Measurements from ENCODE around the gene FAM124A.

DNA sequence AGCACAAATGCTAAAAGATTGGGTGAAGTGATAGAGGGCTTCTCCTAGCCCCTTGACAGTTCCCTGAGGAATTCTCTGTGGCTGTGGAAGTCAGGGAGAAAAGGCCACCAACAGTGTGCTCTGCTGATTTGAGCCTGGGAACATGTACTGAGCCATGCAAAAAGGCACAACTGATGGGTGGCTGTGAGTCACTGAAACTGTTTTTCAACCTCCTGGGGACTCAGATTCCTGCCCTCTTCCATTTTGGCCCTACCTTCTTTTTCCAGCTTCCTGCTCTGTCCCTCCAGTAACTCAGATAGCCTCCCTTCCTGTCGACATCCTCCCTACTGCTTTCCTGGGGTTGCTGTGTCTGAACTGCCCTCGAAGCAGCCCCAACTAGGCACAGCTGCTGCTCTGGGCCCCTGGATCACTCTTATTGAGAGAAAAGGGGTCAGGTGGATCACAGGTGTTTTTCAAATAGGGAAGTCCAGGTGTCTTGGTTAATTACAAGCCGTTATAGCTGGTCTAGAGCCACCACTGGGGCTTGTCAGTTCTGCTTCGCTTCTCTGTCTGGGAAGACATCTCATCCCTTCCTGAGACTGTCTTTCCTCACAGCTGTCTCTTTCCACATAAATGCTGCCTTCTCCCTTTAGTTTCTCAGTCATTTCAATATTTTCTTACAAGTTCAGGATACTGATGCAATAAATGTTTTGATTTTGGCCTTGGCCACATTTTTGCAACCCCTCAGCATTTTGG is 13.7 kb downstream of the FAM124A start:
- TF ChIP-seq GATA3 (IDR thresholded peaks at IDR 0.05; ENCODE audit: low read depth, low read length) = no peak
- no peak for TF ChIP-seq GATA2 (IDR thresholded peaks at IDR 0.05; ENCODE audit: low read depth, low read length)

Measured in SH-SY5Y (cell line).